OCI-LY1 (cell line): ENCODE results near the gene MEAK7.

Source experiments
- CTCF ChIP-seq: fragments of 200-600 bp; sonication (generic), shearing (Covaris generic); IDR thresholded peaks from 2 replicates; pipeline ENCODE4 v1.5.1; 2017; ENCODE audit warnings: mild to moderate bottlenecking, antibody characterized with exemption, low read length, moderate library complexity, mixed read lengths
- EZH2 ChIP-seq: fragments of 200-600 bp; sonication (generic), shearing (Covaris generic); IDR thresholded peaks from 2 replicates; pipeline ENCODE4 v1.8.0; 2017; ENCODE audit warnings: borderline replicate concordance, mixed run types, mild to moderate bottlenecking, antibody characterized with exemption, low read length, moderate library complexity, mixed read lengths

GRCh38 chr16:84459533-84459894 is 44.9 kb downstream of the MEAK7 start:
- no peak for TF ChIP-seq EZH2
- no peak for TF ChIP-seq CTCF
